ENCODE measurements around the gene GLG1. TPM values are rescaled to one million over a fixed set of nuclear protein-coding genes. Genes with fewer than 3 reads are reported as not detected.

Gene GLG1
- total RNA-seq, 1 experiment from 2014 or later, result 237 TPM

GRCh38 chr16:74505011-74505410, 101.9 kb downstream of the GLG1 start:
- intact Hi-C loops (cut with micrococcal nuclease), result no loop called here
- ATAC-seq (no peak), DNase-seq (ENCODE audit: low read depth, low spot score) (no peak)
- CTCF ChIA-PET, result no interaction called here
- TF ChIP-seq ZBTB33 (IDR thresholded peaks at IDR 0.05; ENCODE audit: extremely low read depth, insufficient replicate concordance, low read length) (no peak), CTCF (IDR thresholded peaks at IDR 0.05 in 2 of 3, conservative IDR thresholded peaks at IDR 0.05 in 1 of 3; ENCODE audit: borderline replicate concordance in 1 of 3, insufficient read depth in 1 of 3, low read depth in 2 of 3, low read length in 2 of 3) (no peak), CEBPB (IDR thresholded peaks at IDR 0.05; ENCODE audit: low read depth) (no peak), JUND (IDR thresholded peaks at IDR 0.05) (no peak), EGR1 (IDR thresholded peaks at IDR 0.05; ENCODE audit: low read depth) (no peak), SIN3A (IDR thresholded peaks at IDR 0.05; ENCODE audit: low read depth) (no peak), TCF7L2 (IDR thresholded peaks at IDR 0.05; ENCODE audit: borderline replicate concordance, extremely low read depth, insufficient read depth, insufficient read length) (no peak), REST (IDR thresholded peaks at IDR 0.05; ENCODE audit: low read depth) (no peak), RAD21 (IDR thresholded peaks at IDR 0.05; ENCODE audit: low read depth) (no peak), YY1 (IDR thresholded peaks at IDR 0.05; ENCODE audit: extremely low read depth, insufficient replicate concordance, low read depth, low read length) (no peak), EZH2phosphoT487 (IDR thresholded peaks at IDR 0.05; ENCODE audit: borderline replicate concordance) (no peak), FOSL1 (IDR thresholded peaks at IDR 0.05; ENCODE audit: low read depth) (no peak)
- Histone ChIP-seq H3K4me3 (replicated peaks in 1 of 2; ENCODE audit: low read depth in 1 of 2, low read length in 2 of 2) (no peak overlapping the region), H3K9ac (ENCODE audit: low read length) (no peak overlapping the region), H3K4me1 (ENCODE audit: control insufficient read depth in 1 of 2, insufficient read depth in 2 of 2, low read length in 2 of 2) (peaks cover 19 to 20% of the 10 kb centered on the region in 2 experiments), H3K36me3 (ENCODE audit: control insufficient read depth in 1 of 2, insufficient read depth in 2 of 2, low read length in 2 of 2) (peaks cover 6 to 19% of the 10 kb centered on the region in 2 experiments; a peak in 3 of 4 replicates), H3K9me2 (ENCODE audit: insufficient read depth) (no peaks in the 10 kb centered on the region), H3K27me3 (ENCODE audit: insufficient read depth, low read length) (no peaks in the 10 kb centered on the region), H3K27ac (ENCODE audit: low read depth, low read length) (no peak overlapping the region), H3K4me2 (ENCODE audit: low read length) (no peak overlapping the region), H2AFZ (ENCODE audit: low read depth, low read length, poor library complexity, severe bottlenecking) (no peak overlapping the region), H3K79me2 (ENCODE audit: insufficient read depth, low read length) (peaks cover 46% of the 10 kb centered on the region), H4K20me1 (ENCODE audit: insufficient read depth) (no peaks in the 10 kb centered on the region), H3K9me3 (ENCODE audit: control insufficient read depth in 1 of 2, insufficient read depth in 1 of 2, low read depth in 1 of 2, low read length in 2 of 2) (no peaks in the 10 kb centered on the region)
- POLR2A ChIA-PET, result no interaction called here
- RAD21 ChIA-PET (ENCODE audit: low non-redundant PET in 1 of 2, low total read pairs in 2 of 2, uncharacterized antibody in 2 of 2, unreplicated experiment in 2 of 2), result no interaction called here
- BruUV-seq (replicated peaks), result no TSS peak
